GM19397 (cell line): ENCODE measurements around the gene NDRG2.

Source experiments
- ATAC-seq: cut with Tn5 transposase; IDR thresholded peaks from one replicate; pipeline ENCODE4 v1.9.1; 2021; ENCODE audit warnings: mild to moderate bottlenecking, moderate library complexity; ENCODE audit not compliant: unreplicated experiment

Gene NDRG2

GRCh38 chr14:20978687-20979086 lies 46.2 kb downstream of the NDRG2 start:
- ATAC-seq = no peak

GRCh38 chr14:20976291-20976690 lies 48.6 kb downstream of the NDRG2 start:
- ATAC-seq = no peak

- ATAC-seq = no peak
Measured at GRCh38 chr14:20973501-20973900, 51.4 kb downstream of the NDRG2 start.

- peak; percentile 24 for ATAC-seq
Measured at GRCh38 chr14:20971705-20972021, 53.2 kb downstream of the NDRG2 start.

GRCh38 chr14:20970983-20971704 lies 53.7 kb downstream of the NDRG2 start:
- ATAC-seq = peak; percentile 92

GRCh38 chr14:20970647-20970982 lies 54.2 kb downstream of the NDRG2 start:
- peak; percentile 6 for ATAC-seq

GRCh38 chr14:20969336-20969735 lies 55.5 kb downstream of the NDRG2 start:
- no peak for ATAC-seq
